WTC11 (cell line): Measurements from ENCODE around the gene ITM2C. TPM values are rescaled to one million over a fixed set of nuclear protein-coding genes. Genes with fewer than 3 reads are reported as not detected.

Experiments used
- ATAC-seq: fragments of 200-7000 bp; cut with Tn5 transposase; 2 replicates; pipeline ENCODE4 v1.10.0; 2021; ENCODE audit warnings: mild to moderate bottlenecking, moderate library complexity
- CTCF ChIA-PET: fragments of 300-600 bp; sonication (Branson Sonifier 250); formaldehyde crosslinking; loops from one replicate; lab custom pipeline; 2021; ENCODE audit warnings: antibody characterized with exemption; lab: Charles Lee
- POLR2A ChIA-PET: fragments of 350-600 bp; sonication (Branson Sonifier 250); formaldehyde crosslinking; loops from one replicate; lab custom pipeline; 2021; ENCODE audit warnings: antibody characterized with exemption; lab: Charles Lee
- DNase-seq: peaks from one replicate; pipeline ENCODE4 v3.0.0; 2021; ENCODE audit warnings: low spot score
- H3K27ac Mint-ChIP-seq: 2 replicates; pipeline ENCODE4 v1.8.0; 2021; ENCODE audit warnings: mixed read lengths
- H3K27me3 Mint-ChIP-seq: 2 replicates; pipeline ENCODE4 v1.8.0; 2021; ENCODE audit warnings: low read depth, mild to moderate bottlenecking, moderate library complexity, mixed read lengths
- H3K36me3 Mint-ChIP-seq: 2 replicates; pipeline ENCODE4 v1.8.0; 2021; ENCODE audit warnings: mixed read lengths
- H3K4me1 Mint-ChIP-seq: 2 replicates; pipeline ENCODE4 v1.8.0; 2022; ENCODE audit warnings: mixed read lengths
- H3K4me3 Mint-ChIP-seq: 2 replicates; pipeline ENCODE4 v1.8.0; 2021; ENCODE audit warnings: mild to moderate bottlenecking, moderate library complexity, mixed read lengths
- H3K9me3 Mint-ChIP-seq: 2 replicates; pipeline ENCODE4 v1.8.0; 2021; ENCODE audit warnings: mixed read lengths
- AFF4 ChIP-seq: sonication (generic); formaldehyde crosslinking; IDR thresholded peaks from 2 replicates; pipeline ENCODE4 v1.8.1; 2023; ENCODE audit warnings: mild to moderate bottlenecking, missing genetic modification reagents, borderline replicate concordance
- ARID4B ChIP-seq: sonication (generic); formaldehyde crosslinking; IDR thresholded peaks from 2 replicates; pipeline ENCODE4 v1.8.0; 2023; ENCODE audit warnings: missing genetic modification reagents, mild to moderate bottlenecking, borderline replicate concordance
- CREB1 ChIP-seq: sonication (generic); formaldehyde crosslinking; IDR thresholded peaks from 2 replicates; pipeline ENCODE4 v1.8.0; 2023; ENCODE audit warnings: mild to moderate bottlenecking, missing genetic modification reagents
- E2F1 ChIP-seq: sonication (generic); formaldehyde crosslinking; IDR thresholded peaks from 2 replicates; pipeline ENCODE4 v1.8.0; 2022; ENCODE audit warnings: mild to moderate bottlenecking, missing genetic modification reagents
- EMX1 ChIP-seq: fragments of 250-450 bp; sonication (Bioruptor Pico); IDR thresholded peaks from 2 replicates; pipeline ENCODE4 v1.8.0; 2021; ENCODE audit warnings: mild to moderate bottlenecking
- ERG ChIP-seq: fragments of 250-450 bp; sonication (Bioruptor Pico); IDR thresholded peaks from 2 replicates; pipeline ENCODE4 v1.8.0; 2021; ENCODE audit warnings: mild to moderate bottlenecking
- ETV6 ChIP-seq: sonication (generic); formaldehyde crosslinking; IDR thresholded peaks from 2 replicates; pipeline ENCODE4 v1.8.1; 2022; ENCODE audit warnings: mild to moderate bottlenecking, missing genetic modification reagents
- GTF2I ChIP-seq: fragments of 250-450 bp; sonication (Bioruptor Pico); conservative IDR thresholded peaks from 2 replicates; pipeline ENCODE4 v1.4.0; 2021; ENCODE audit warnings: mild to moderate bottlenecking
- SMAD4 ChIP-seq: sonication (generic); formaldehyde crosslinking; IDR thresholded peaks from 2 replicates; pipeline ENCODE4 v1.8.0; 2022; ENCODE audit warnings: mild to moderate bottlenecking, missing genetic modification reagents
- TCF7 ChIP-seq: sonication (generic); formaldehyde crosslinking; IDR thresholded peaks from 2 replicates; pipeline ENCODE4 v1.8.0; 2022; ENCODE audit warnings: mild to moderate bottlenecking, low read depth, missing genetic modification reagents, moderate library complexity
- ZBTB21 ChIP-seq: sonication (generic); formaldehyde crosslinking; IDR thresholded peaks from 2 replicates; pipeline ENCODE4 v1.8.1; 2023; ENCODE audit warnings: mild to moderate bottlenecking, missing genetic modification reagents, borderline replicate concordance
- ZNF281 ChIP-seq: sonication (generic); formaldehyde crosslinking; IDR thresholded peaks from 2 replicates; pipeline ENCODE4 v1.8.0; 2023; ENCODE audit warnings: mild to moderate bottlenecking, missing genetic modification reagents
- ZNF512 ChIP-seq: sonication (generic); formaldehyde crosslinking; IDR thresholded peaks from 2 replicates; pipeline ENCODE4 v1.8.1; 2022; ENCODE audit warnings: missing genetic modification reagents, borderline replicate concordance
- ZSCAN18 ChIP-seq: fragments of 250-450 bp; sonication (Bioruptor Pico); IDR thresholded peaks from 2 replicates; pipeline ENCODE4 v2.1.2; 2022; ENCODE audit warnings: mild to moderate bottlenecking, moderate library complexity
- total RNA-seq: library from RNA; stranded (reverse); gene quantifications from 3 replicates; pipeline ENCODE4 v1.2.3, GENCODE V29; 2021

ITM2C gene
- total RNA-seq, 1 experiment from 2014 or later: 316 TPM

GRCh38 chr2:230816735-230817134, 48.0 kb upstream of the ITM2C start:
- Mint-ChIP-seq H3K9me3 (no peaks in the 10 kb centered on the region), H3K27me3 (no peaks in the 10 kb centered on the region), H3K36me3 (peaks cover 14% of the 10 kb centered on the region), H3K27ac (no peak overlapping the region), H3K4me3 (no peak overlapping the region), H3K4me1 (peaks cover 8% of the 10 kb centered on the region)
- POLR2A ChIA-PET: no interaction called here
- TF ChIP-seq ERG (no peak), ZSCAN18 (no peak), E2F1 (CRISPR knock-in tag) (no peak), ZBTB21 (no peak), CREB1 (CRISPR knock-in tag) (no peak), GTF2I (CRISPR knock-in tag) (no peak), ARID4B (CRISPR knock-in tag) (no peak), ZNF512 (CRISPR knock-in tag) (no peak), ETV6 (no peak), ZNF281 (CRISPR knock-in tag) (no peak), SMAD4 (CRISPR knock-in tag) (no peak), TCF7 (CRISPR knock-in tag) (no peak), AFF4 (CRISPR knock-in tag) (no peak), EMX1 (CRISPR knock-in tag) (no peak)
- CTCF ChIA-PET: no interaction called here
- DNase-seq (no peak), ATAC-seq (no peak)
